Measurements from ENCODE around the gene TGIF2. TPM values are rescaled to one million over a fixed set of nuclear protein-coding genes. Genes with fewer than 3 reads are reported as not detected.

TGIF2 gene
- total RNA-seq, 1 experiment from 2014 or later = 17.1 TPM

- no peak for DNase-seq (ENCODE audit: low read depth, low spot score)
- Histone ChIP-seq H4K20me1 (ENCODE audit: insufficient read depth) (no peaks in the 10 kb centered on the region), H3K36me3 (ENCODE audit: control insufficient read depth in 1 of 2, insufficient read depth in 2 of 2, low read length in 2 of 2) (no peaks in the 10 kb centered on the region), H3K27me3 (ENCODE audit: insufficient read depth, low read length) (no peaks in the 10 kb centered on the region), H3K4me1 (ENCODE audit: control insufficient read depth in 1 of 2, insufficient read depth in 2 of 2, low read length in 2 of 2) (no peaks in the 10 kb centered on the region), H3K27ac (ENCODE audit: low read depth, low read length) (no peak overlapping the region), H3K9ac (ENCODE audit: low read length) (no peak overlapping the region), H3K4me3 (replicated peaks in 1 of 2; ENCODE audit: low read depth in 1 of 2, low read length in 2 of 2) (no peak overlapping the region), H2AFZ (ENCODE audit: low read depth, low read length, poor library complexity, severe bottlenecking) (no peak overlapping the region), H3K9me3 (ENCODE audit: control insufficient read depth in 1 of 2, insufficient read depth in 1 of 2, low read depth in 1 of 2, low read length in 2 of 2) (no peaks in the 10 kb centered on the region), H3K79me2 (ENCODE audit: insufficient read depth, low read length) (no peaks in the 10 kb centered on the region), H3K4me2 (ENCODE audit: low read length) (no peak overlapping the region), H3K9me2 (ENCODE audit: insufficient read depth) (no peaks in the 10 kb centered on the region)
- ChIA-PET POLR2A (no interaction called here), RAD21 (ENCODE audit: low non-redundant PET in 1 of 2, low total read pairs in 2 of 2, uncharacterized antibody in 2 of 2, unreplicated experiment in 2 of 2) (no interaction called here), CTCF (interaction anchor here (0.6 kb wide), 1 partner anchor 14 kb away, joined by 3 read pairs; no protein-coding TSS in a partner anchor)
- TF ChIP-seq ZFX (IDR thresholded peaks at IDR 0.05) (no peak), SRF (IDR thresholded peaks at IDR 0.05; ENCODE audit: low read depth) (no peak), RAD21 (IDR thresholded peaks at IDR 0.05; ENCODE audit: low read depth) (no peak), ZNF274 (IDR thresholded peaks at IDR 0.05; ENCODE audit: low read depth, low read length) (no peak), CTCF (IDR thresholded peaks at IDR 0.05 in 2 of 3, conservative IDR thresholded peaks at IDR 0.05 in 1 of 3; ENCODE audit: borderline replicate concordance in 1 of 3, insufficient read depth in 1 of 3, low read depth in 2 of 3, low read length in 2 of 3) (no peak), ZBTB33 (IDR thresholded peaks at IDR 0.05; ENCODE audit: extremely low read depth, insufficient replicate concordance, low read length) (no peak), EZH2 (IDR thresholded peaks at IDR 0.05) (no peak), ATF3 (IDR thresholded peaks at IDR 0.05) (no peak), FOSL1 (IDR thresholded peaks at IDR 0.05; ENCODE audit: low read depth) (no peak), ELF1 (IDR thresholded peaks at IDR 0.05; ENCODE audit: borderline replicate concordance, low read depth) (no peak), SIN3A (IDR thresholded peaks at IDR 0.05; ENCODE audit: low read depth) (no peak), REST (IDR thresholded peaks at IDR 0.05; ENCODE audit: low read depth) (no peak), POLR2A (IDR thresholded peaks at IDR 0.05; ENCODE audit: borderline replicate concordance, extremely low read depth, insufficient read depth, insufficient read length) (no peak), YY1 (IDR thresholded peaks at IDR 0.05; ENCODE audit: extremely low read depth, insufficient replicate concordance, low read depth, low read length) (no peak), MAX (IDR thresholded peaks at IDR 0.05) (no peak), EGR1 (IDR thresholded peaks at IDR 0.05; ENCODE audit: low read depth) (no peak), CBX3 (IDR thresholded peaks at IDR 0.05; ENCODE audit: low read depth) (no peak), POLR2AphosphoS5 (IDR thresholded peaks at IDR 0.05; ENCODE audit: low read depth, low read length) (no peak), SP1 (IDR thresholded peaks at IDR 0.05; ENCODE audit: low read depth) (no peak), JUND (IDR thresholded peaks at IDR 0.05) (no peak)
- no peak for ATAC-seq
- intact Hi-C loops (cut with micrococcal nuclease) = no loop called here
- no TSS peak for BruUV-seq (replicated peaks)
Measured at GRCh38 chr20:36633285-36633772, 59.9 kb downstream of the TGIF2 start.
